Neural cell (in vitro differentiated cells): ENCODE data around the gene TAGLN2.

Source experiments
- CTCF ChIP-seq: fragments of 450-650 bp; IDR thresholded peaks from 2 replicates; pipeline ENCODE4 v1.5.1; 2014; ENCODE audit warnings: antibody characterized with exemption, mild to moderate bottlenecking, moderate library complexity; ENCODE audit not compliant: poor library complexity, severe bottlenecking
- EP300 ChIP-seq: fragments of 450-650 bp; conservative IDR thresholded peaks from 2 replicates; pipeline ENCODE4 v1.6.1; 2014; ENCODE audit warnings: antibody characterized with exemption, mild to moderate bottlenecking, moderate library complexity; ENCODE audit not compliant: poor library complexity, severe bottlenecking
- EZH2 ChIP-seq: fragments of 200-600, 300-800 bp; shearing (Covaris generic), sonication (generic); IDR thresholded peaks from 2 replicates; pipeline ENCODE4 v1.6.1; 2014; ENCODE audit warnings: antibody characterized with exemption, low read length, borderline replicate concordance, mild to moderate bottlenecking; ENCODE audit not compliant: insufficient read depth, poor library complexity, severe bottlenecking
- POLR2AphosphoS5 ChIP-seq: IDR thresholded peaks from 2 replicates; pipeline ENCODE4 v1.6.1; 2012
- RAD21 ChIP-seq: fragments of 450-650 bp; conservative IDR thresholded peaks from 2 replicates; pipeline ENCODE4 v1.6.1; 2014; ENCODE audit warnings: antibody characterized with exemption, mild to moderate bottlenecking, moderate library complexity
- SMC3 ChIP-seq: fragments of 450-650 bp; conservative IDR thresholded peaks from 2 replicates; pipeline ENCODE4 v1.6.1; 2014; ENCODE audit warnings: antibody characterized with exemption, mild to moderate bottlenecking, moderate library complexity; ENCODE audit not compliant: poor library complexity
- TAF1 ChIP-seq: IDR thresholded peaks from 2 replicates; pipeline ENCODE4 v1.6.1; 2012; ENCODE audit warnings: low read depth

GRCh38 chr1:159959451-159959850, 34.1 kb upstream of the TAGLN2 start:
- TF ChIP-seq CTCF = no peak
- no peak for TF ChIP-seq TAF1
- TF ChIP-seq POLR2AphosphoS5 = no peak
- no peak for TF ChIP-seq EZH2
- no peak for TF ChIP-seq SMC3
- no peak for TF ChIP-seq RAD21
- TF ChIP-seq EP300 = no peak
